Ureter (tissue), 1 donor: ENCODE data around the gene PSTPIP1. TPM values are rescaled to one million over a fixed set of nuclear protein-coding genes. Genes with fewer than 3 reads are reported as not detected.

Experiments used
- DNase-seq: peaks from one replicate; pipeline ENCODE4 v3.0.0-alpha.2; 2020; ENCODE audit warnings: low spot score
- total RNA-seq: library from RNA; stranded (reverse); gene quantifications from one replicate; pipeline ENCODE4 v1.2.4, GENCODE V29; 2023
- donor health status: DM: yes; HTN: yes; CAD: no.

The PSTPIP1 gene
- total RNA-seq, 1 donor from 2014 or later, result 12.3 TPM

DNA sequence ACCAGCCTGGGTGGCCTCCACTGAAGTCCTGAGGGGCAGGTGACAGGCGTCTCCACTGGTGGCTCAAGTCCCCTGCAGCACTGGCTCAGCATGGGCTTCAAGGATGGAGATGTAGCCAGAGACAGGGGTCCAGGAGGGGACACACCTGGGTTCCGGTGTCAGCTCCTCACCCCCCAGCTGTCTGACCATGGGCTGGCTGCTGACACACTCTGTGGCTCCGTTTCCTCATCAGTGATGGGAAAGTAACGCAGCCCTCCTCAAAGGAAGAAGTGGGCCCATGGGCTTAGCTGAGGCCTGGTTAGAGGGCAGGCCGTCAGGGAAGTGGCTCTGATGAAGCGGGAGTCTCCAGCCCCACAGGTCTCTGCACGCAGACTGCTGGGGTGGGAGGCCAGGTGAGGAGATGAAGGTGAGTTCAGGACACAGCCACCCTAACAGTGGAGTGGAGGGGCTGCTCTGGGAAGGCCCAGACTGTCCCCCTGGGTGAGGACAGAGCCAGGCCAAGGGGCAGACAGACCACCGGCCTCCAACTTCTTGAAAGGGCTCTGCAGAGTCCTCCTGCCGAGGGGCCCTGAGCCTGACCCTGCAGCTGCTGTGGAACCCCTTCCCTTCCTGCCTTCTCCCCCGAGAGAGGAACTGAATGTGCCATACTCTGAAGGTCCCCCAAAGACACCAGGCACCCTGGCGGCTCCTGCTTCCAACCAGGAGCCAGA is 24.0 kb downstream of the PSTPIP1 start:
- no peak for DNase-seq

DNA sequence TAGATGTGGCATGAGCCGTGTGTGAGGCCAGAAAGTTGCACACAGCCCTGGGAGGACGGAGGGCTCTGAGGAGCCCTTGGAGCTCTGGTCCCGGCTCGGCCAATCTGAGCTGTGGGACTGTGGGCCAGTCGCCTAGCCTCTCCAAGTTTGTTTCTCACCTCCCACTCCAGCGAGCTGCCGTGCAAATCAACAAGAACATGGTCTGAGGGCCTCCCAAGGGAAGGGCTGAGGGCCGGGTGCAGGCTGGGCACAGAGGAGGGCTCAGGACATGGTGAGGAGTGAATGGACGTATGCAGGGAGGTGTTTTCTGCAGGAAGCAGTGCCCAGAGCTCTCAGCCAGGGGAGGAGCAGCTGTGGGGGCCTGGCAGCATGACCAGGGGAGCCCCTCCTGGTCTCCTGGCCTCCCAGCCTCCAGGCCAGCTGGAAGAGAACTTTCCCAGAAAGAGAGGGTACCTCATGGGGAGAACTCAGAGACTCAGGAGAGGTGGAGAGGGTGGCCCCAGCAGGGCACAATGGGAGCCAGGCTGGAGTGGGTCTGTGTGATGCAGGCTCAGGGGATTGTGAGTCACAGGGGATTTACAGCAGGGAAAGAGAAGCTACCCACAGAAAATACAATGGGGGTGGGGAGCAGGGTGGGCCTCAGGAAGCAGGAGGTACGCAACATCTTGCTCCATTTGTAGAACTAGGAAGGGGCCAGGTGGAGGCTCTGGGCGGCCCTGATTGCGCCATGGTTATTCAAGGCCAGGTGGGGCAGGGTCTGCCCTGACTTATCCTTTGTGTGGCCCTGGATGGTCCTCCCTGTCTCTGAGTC is 24.8 kb downstream of the PSTPIP1 start:
- DNase-seq, result no peak

DNA sequence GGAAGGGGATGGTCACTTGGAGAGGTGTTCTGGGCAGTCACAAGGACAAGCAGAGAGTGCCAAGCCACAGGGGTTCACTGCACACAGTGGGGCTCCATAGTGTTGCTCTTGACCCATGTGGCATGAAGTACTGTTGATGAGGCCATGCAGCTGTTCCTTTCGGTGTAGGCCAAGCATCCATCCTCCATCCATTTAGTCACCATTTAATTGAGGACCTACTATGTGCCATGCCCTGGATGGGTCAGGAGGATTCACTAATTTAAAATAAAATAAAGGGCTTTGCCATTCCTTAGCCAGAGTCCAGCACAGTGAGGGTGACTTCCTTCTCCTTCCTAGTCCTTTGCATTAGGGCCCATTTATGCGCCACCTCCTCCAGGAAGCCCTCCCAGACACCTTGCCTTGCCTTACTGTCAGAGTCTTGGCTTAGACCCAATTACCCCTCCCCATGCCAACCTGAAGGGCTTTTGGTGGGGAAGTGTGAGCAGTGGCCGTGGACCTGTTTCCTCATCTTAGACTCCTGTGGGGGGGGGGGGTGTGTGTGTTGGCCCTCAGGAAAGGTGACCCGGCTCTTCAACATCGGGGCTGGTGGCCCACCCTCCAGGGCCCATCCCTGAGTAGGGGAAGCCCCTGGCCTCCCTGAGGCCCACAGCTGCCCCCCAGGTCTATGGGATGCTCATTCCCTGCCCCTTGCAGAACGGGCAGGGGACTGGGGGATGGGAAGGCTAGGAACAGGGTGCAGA is 25.6 kb downstream of the PSTPIP1 start:
- no peak for DNase-seq

DNA sequence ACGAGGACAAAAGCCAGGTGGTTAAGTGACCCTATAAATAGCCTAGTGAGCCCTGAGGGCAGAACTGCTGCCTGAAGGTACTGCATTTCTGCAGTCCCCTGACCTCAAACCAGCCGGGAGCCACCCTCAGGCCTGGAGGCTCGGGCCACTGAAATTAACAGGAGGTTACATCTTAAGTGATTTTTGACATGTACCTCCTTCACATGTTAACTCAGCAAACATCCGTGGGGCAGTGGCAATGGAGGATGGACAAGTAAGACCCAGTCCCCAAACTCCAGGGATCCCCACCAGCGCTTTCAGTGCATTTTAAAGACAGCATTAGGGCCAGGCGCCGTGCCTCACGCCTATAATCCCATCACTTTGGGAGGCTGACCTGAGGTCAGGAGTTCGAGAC is 26.2 kb downstream of the PSTPIP1 start:
- DNase-seq, result no peak

DNA sequence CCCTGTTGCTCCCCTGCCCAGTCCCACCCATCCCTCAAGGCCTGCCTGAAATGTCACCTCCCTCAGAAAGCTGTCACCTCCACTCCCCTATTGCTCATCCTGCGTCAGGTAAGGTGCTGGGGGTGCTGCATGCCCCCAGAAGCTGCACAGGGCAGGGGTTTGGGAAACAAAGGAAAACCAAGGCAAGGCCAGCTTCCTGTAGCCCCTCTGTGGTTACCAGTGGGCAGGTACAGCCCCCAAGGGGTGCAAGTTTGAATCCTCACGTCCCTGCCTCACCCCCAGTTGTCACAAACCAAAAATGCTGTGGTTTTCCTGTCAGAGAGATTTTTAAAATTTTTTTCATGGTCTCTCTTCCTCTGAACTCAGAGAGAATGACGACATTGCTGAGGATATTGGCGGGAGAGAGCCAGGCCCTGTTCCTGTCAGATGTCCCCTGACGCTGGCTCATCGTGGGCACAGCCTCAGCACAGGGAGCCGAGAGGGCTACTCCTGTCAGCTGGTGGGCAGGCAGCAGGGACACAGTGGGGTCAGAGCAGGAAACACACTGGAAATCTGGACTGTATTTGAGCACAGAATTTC is 27.0 kb downstream of the PSTPIP1 start:
- no peak for DNase-seq

DNA sequence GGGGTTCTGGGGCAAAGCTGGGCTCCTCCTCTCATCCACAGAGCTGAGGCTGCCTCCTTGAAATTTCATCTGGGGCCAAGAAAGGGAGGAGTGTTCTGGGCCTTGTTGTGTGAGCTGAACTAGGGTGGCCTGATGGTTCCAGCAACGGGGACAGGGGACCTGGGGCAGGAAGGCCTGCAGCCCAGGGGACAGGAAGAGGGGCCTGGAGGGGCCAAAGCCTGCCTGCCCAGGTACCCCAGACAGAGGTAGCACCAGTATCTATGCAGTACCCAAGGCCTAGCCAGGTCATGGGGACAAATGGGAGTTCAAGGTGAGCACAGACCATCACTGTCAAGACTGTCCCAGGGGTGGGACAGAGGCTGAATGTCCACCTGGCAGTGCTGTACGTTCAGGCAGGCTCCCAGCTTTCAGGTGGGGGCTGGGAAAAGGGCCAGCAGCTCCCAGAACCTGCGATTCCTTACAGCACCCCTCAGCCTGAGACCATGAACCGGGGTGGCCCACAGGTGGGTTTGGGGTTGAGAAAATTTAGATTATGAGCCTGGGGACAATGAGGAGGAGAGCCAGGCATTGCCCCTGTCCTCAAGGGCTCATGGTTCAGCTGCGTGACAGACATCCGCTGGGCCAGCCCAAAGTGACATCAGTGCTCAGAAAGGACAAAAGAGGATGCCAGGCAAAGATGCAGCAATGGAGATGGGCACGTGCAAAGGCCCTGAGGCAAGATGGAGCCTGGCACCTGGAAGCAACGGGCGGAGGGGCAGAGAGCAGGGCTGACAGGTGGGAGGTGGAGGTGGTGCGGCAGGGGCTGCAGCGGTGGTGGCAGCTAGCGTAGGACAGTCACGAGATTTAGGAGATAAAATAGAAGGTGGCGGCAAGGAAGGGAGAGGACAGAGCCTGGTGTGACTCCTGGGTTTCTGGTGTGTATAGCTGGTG is 28.0 kb downstream of the PSTPIP1 start:
- DNase-seq, result no peak

DNA sequence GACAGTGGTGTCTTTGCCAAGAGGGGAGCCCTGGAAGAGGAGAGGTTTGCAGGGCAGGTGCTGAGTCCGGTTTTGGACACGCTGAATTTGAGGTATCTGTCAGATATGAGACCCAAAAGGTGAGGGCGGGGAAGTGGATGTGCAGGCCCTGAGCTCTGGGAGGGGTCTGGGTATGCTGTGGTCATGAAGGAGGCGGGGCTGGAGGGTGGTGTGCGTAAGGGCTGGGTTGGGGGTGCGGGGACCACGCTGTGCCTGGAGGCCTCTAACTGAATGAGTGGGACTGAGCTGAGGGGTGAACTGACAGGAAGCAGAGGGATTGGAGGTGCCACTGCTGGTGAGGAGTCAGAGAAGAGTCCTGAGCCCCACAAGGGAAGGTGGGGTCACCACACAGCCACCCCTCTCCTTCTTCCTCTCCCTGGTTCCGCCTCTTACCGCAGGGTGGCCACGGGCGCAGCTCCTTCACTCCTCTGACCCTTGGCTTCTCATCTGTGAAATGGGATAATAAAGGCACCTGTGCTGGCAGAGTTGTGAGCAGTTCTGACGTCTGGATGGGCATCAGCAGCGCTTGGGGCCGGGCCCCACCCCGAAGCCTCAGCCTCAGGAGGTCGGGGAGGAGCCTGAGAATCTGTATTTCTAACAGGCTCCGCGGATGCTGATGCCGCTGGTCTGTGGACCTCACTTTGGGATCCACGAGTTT is 28.8 kb downstream of the PSTPIP1 start:
- DNase-seq, result no peak

DNA sequence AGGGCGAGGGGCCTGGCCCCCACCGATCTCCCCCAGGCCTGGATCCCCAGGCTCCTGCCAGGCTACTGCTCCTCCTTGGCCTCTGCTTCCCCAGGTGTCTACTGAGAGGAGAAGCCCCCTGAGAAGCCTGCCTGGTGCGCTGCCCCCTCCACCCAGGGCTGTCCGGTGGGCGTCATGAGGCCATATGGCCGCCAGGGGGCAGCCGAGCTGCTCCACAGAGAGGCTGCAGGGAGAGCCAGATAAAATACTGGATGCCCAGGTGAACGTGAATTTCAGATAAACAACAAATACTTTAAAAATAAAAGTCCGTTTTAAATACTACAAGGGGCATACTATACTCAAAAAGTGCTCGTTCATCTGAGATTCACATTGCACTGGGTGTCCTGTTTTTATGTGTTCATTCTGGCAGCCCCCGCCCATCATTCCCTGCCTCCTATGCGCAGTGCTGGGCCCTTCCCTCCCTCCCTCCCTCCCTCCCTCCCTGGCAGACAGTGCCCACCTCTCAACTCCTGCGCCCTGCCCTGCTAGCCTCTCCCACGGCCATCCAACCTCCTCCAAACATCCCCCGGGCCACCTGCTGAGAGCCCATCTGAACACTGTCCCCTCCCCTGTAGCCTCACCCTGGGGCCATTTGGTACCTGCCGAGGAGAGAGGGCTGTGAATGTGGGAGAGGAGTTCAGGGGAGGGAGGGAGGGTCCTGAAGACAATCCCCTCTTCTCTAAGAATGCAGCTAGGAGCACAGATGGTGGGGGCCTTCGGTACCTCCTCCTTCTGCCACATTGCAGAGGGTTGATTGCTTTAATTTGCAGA is 29.6 kb downstream of the PSTPIP1 start:
- DNase-seq, result no peak

DNA sequence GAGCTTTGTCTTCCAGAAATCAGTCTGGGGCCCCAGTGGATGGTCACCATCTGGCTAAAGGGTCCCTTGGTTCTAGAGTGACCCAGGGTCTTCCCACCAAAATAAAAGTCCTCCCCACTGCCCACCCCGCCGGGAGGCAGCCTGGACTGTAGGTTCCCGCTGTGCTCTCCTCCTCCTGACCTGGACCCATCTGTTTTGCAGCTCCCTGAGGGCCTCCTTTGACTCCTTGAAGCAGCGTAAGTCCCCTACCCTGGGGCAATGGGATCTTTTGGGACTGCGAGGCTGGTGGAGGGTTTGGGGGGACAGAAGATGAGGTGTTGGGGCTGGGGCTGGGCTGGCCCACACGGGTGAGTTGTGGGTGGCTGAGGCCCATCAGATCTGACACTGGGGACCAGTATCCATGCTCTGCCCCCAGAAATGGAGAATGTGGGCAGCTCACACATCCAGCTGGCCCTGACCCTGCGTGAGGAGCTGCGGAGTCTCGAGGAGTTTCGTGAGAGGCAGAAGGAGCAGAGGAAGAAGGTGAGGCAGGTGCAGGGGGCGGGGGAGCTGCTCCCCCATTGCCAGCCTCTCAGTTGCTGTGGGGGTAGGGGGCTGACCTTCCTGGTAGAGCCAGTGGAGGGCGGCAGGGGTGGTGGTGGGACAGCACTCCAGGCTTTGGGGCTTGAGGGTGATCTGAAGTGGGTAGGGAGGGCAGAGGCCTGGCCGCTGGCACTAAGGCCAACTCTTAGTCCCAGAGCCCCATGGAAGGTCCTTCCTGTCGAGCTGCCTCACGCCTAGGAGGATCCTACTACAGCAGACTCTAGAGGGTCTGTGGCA is 30.4 kb downstream of the PSTPIP1 start:
- no peak for DNase-seq

DNA sequence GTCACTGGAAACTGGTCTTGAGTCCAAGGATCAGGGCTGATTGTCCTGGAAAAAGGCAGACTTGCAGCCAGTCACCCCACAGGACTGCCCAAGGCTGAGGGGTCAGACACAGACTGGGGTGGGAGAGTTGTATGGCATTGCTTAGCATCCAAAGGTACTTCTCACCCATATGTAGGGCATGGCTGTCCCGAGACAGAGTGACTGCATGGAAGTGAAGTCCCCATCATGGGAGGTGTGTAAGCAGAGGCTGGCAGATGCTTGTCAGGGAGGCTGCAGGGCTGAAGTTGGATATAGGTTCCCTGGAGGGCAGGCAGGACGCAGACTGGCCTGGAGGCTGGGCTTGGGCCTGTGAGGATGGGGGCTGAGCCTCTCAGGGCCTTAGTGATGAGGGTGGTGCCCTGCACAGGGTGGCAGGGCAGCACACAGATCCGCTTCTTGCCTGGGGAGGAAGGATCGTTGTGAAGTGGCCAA is 31.1 kb downstream of the PSTPIP1 start:
- DNase-seq, result peak; percentile 36

DNA sequence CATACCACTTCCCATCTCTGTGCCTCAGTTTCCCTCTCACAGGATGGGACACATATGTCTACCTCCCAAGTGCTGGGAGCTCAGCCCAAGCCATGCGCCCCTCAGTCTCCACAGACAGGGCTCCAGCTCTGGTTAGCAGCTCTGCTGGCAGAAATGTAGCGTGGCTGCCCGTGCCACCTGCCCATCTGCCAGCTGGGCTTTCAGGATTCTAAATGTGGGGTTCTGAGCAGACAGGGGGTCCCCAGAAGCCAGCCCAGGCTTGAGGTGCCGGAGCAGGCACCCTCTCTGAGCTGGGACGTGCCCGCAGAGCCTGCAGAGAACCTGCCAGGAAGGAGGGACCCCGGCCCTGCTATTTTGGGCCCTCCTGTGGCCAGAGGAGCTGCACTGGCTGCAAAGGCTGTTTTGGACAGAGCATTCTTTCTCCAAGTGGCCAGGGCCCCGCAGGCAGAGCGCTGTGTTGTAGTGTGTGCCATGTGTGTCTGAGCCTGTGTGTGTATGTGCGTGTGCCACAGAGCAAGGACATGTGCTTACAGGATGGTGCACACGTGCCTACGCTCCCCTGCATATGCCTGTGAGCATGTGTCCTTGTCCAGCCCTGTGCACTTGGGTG is 31.7 kb downstream of the PSTPIP1 start:
- DNase-seq, result peak; percentile 39

DNA sequence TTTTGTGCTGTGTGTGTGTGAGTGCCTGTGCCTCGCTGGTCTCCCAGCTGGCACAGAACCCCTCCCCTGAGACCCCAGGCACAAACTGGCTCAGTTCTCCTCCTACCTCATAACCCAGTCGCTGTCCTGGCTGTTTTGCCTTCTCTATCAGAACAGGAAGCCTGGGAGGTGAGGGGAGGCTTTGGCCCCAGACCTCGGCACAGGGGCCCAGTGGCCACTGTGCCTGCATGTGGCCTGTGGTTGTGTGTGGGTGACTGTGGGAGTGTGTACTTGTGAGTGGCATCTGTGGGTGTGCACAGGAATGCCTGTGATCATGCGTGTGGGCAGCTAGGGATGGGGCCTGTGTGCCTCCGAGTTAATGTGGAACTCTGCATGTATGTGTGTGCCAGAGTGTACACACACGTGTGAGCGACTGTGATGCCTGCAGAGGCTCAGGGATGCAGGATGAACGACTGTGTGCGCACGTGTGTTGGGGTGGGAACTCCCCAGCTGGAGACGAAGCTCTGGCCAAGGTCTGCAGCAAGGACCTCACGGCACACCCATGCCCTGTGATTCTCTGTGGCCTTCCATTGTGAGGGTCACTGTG is 32.3 kb downstream of the PSTPIP1 start:
- DNase-seq, result no peak

DNA sequence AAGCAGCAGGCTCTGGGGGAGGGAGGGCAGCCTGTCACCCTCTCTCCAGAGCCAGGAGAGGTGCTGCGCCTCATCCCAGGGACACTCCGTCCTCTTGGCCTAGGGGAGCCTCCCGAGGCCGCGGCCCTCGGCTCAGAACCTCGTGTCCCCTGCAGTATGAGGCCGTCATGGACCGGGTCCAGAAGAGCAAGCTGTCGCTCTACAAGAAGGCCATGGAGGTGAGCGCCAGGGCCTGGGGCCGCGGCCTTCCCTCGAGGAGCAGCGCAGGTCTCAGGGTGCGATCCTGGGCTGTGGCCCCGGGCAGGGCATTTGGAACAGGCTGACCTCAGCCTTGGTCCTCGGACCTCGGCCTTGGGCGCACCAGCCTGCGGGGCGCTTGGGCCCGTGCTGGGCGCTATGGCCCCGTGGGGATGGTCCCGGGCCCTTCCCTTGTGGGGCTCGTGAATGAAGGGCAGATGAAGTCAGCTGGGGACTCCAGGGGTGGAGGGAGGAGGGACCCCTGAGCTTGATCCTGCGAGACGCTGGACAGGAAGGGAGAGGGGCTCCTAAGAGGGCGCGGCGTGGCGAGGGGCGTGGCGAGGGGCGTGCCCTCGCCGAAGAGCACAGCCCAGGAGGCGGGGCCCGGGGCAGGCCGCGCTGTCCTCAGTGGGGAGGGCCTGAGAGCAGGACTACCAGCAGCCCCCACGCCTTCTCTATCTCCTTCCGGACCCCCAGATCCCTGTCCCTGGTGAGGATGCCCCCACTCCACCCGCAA is 32.9 kb downstream of the PSTPIP1 start:
- peak; percentile 40 for DNase-seq

DNA sequence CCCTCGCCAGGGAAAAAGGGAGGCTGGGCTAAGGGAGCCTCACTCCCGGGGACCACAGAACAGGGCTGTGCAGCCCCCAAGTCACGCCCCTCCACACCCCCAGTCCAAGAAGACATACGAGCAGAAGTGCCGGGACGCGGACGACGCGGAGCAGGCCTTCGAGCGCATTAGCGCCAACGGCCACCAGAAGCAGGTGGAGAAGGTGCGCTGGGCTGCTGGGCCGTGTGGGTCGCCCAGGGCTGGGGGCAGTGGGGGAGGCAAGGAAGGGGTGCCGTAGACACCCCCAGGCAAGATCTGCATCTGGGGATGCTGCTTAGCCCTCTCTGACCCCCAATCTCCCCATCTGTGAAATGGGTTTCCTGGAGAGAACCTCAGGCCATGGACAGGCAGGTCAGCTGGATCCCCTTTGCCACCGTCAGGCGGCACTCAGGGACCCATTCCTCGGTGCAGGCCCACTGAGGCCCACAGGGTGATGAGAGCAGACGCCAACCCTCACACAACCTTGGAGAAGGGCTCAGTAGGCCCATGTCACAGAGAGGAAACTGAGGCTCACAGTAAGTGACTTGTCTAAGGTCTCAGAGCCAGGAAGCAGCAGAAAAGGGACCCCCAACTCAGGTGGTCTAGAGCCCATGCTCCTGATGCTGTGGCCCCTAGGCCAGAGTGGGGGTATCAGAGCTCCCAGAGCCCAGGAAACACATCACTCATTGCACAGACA is 33.7 kb downstream of the PSTPIP1 start:
- peak; percentile 31 for DNase-seq

DNA sequence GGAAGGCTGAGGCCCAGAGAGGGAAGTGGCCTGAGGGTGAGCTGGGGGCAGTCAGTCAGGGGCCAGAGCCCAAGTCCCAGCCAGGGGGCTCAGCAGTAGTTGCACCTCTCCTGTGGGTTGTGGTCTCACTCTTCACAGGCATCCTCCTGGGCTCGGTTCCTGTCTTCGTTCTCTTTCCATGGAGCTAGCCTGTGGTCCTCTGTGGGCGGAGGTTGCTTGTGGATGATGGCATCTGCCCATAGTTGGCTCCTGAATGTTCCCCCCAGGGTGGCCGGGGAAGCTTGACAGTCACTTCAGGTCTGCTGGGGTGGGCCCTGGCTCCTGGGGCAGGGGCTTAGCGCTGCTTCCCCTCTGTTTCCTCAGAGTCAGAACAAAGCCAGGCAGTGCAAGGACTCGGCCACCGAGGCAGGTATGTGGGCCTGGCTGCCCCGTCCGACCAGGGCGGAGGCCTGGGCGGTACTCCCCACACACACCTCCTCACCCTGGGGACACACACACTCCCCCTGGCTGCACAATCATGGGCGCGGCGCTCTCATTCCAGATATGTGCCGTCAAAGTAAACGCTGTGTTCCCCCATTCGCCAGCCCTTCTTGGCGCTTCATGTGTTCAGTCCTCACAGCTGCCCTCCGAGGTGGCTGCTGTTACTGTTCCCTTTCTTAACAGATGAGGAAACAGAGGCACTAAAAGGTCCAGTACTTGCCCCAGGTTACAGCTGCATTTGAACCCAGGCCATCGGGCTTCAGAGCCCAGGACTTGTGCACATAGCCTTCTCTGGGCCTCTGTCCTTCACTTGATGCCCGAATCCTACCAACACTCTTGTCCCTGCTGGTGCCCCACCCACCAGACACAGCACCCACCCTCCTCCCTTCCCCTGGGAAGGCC is 34.5 kb downstream of the PSTPIP1 start:
- DNase-seq, result peak; percentile 35
